Occipital lobe (tissue), 2 donors: ENCODE results near the gene CCSER1. TPM values are rescaled to one million over a fixed set of nuclear protein-coding genes. Genes with fewer than 3 reads are reported as not detected.

ENCODE experiments used
- DNase-seq: peaks from one replicate; lab custom pipeline; 2025; lab: John Stamatoyannopoulos, UW
- total RNA-seq: library from RNA; depleted of rRNA; stranded (reverse); fragments of >200 nt; gene quantifications from one replicate; pipeline ENCODE4 v1.2.3, GENCODE V29; 2014

CCSER1 gene
- total RNA-seq, 1 donor from 2014 or later, result 246 TPM

DNA sequence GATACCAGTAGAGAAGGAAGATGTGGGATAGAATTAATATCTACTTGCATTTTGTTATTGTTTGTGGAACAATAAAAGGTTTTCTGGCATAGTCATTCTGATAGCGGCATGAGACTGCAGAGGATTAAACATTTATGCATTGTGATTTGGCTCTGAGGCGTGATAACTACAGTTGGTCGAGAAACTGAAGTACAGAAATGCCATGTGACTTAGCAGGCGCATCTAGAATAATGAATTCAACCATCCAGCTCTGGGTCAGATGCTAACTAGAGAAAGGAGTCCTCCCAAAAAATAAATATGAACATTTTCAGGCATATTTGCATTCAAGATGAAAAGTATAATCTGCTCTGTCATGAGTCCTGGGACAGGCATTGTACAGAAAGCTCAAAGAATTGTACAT, 62.8 kb downstream of the CCSER1 start:
- no peak for DNase-seq

DNA sequence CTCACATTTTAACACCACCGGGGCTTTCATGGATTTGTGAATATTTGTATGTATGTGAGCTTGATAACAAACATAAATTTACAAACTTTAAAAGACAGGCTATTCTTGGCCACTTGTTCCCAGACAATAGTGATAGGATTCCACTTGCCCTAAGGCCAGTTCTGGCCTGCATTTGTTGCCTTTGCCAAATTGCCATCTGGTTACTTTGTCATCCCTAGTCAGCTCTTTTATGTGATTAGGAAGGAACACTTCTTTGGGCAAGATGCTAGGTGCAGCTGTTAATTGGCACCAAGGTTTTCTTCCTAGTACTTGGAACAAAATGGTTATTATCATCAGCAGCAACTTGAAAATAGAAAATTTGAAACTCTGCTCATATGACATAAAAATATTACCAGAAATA, 63.3 kb downstream of the CCSER1 start:
- DNase-seq, result no peak

DNA sequence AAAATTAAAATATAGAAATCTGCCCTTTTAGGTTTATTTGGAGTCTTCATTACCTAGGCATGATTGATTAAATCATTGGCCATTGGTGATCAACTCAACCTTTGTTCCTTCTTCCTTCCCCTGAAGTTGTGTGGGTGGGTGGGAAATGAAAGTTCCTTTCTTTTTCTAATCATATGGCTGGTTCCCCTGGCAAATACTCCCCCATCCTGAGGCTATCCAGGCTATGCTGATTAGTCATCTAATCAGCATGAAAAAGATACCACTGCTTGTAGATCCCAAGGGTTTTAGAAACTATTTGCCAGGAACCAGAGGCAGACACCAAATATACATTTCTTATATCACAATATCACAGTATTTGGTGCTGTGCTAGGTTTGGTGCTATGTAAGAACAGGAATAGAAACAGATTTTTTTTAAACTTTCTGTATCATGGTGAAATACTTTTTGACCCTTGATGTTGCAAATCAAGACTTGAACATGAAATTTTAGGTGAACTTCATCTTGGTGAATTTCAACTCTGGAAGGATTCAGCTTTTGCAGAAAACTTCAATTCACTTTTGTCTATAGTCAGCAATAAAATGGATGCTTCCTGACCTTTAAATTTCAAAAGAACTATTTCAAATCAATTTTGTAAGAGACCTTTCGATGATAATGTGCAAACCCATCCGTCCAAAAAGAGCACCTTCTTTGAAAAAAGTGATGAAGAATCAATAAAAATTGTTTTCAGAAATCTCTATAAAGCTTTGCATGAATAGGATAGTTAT, 71.1 kb downstream of the CCSER1 start:
- no peak for DNase-seq

DNA sequence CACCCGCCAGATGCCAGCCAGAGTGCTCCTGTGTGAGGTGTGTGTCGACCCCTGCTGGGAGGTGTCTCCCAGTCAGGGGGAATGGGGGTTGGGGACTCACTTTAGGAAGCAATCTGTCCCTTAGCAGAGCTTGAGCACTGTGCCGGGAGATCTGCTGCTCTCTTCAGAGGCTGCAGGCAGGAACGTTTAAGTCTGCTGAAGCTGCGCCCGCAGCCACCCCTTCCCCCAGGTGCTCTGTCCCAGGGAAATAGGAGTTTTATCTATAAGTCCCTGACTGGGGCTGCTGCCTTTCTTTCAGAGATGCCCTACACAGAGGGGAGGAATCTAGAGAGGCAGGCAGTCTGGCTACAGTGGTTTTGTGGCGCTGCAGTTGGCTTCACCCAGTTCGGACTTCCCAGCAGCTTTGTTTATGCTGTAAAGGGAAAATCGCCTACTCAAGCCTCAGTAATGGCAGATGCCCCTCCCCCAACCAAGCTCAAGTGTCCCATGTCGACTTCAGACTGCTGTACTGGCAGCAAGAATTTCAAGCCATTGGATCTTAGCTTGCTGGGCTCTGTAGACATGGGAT, 80.8 kb downstream of the CCSER1 start:
- no peak for DNase-seq

DNA sequence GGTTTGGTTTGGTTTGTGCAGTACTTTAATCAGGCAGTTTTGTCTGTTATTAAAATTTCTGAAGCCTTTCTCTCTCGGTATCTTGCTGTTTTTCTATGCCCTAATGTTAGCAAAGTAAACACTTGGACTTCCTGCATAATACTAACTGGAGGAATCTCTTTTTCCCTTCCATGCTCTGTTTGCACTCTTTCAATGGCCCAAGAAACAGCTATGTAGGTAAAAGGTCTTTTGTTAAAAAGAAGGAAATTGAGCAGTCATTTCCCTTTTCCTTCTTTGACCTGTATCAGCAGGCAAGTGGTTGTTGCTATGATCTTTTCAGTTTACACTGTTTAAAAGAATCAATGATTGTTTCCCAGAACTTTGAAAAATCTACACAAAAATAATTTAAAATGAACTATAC, 82.7 kb downstream of the CCSER1 start:
- no peak for DNase-seq

DNA sequence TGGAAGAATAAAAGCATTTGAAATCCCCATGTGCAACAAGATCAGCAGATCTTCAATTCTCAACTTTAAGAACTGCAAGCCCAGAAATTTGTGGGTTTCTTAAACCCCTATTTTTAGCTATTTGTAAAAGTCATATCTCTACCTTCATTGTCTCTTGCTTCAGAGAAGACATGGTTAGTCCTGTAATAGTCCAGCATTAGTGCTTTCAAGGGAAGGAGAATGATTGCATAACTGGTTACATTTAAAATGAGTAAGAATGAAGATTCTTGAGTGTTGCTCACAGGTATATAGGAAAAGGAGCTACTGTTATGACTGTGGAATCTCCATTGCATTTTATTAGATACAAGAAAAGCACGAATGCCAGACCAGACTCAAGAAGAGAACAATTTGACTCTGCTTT, 84.0 kb downstream of the CCSER1 start:
- no peak for DNase-seq

DNA sequence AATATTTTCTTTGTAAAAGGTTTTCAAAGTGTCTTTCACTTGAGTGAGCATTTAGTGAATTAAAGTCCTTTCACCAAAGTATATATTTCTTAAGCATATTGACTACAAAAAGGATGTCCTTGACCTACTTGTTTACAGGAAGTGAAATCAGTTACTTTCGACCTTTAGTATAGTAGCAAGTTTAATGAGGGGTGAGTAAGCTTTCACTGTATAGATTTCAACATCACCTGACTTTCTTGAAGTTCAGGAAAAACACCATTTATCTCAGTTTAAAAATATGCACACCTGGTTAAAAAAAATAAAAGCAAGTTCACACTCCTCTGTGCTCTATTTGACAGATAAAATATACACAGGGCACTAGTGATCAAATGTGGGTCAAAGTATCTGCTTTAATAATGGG, 88.1 kb downstream of the CCSER1 start:
- no peak for DNase-seq

DNA sequence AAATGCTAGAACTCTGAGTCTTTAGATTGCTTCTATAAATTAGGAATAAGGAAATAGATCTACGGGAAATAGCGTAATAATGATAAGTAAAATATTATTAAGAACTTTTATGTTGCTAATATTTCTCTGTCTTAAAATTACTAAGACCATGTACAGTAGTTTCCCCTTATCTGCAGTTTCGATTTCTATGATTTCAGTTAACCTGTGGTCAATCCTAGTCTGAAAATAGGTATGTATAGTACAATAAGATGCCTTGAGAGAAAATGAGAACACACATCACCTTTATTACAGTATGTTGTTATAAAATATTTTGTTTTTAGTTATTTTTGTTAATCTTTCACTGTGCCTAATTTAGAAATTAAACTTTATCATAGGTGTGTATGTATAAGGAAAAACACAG, 92.6 kb downstream of the CCSER1 start:
- DNase-seq, result no peak

DNA sequence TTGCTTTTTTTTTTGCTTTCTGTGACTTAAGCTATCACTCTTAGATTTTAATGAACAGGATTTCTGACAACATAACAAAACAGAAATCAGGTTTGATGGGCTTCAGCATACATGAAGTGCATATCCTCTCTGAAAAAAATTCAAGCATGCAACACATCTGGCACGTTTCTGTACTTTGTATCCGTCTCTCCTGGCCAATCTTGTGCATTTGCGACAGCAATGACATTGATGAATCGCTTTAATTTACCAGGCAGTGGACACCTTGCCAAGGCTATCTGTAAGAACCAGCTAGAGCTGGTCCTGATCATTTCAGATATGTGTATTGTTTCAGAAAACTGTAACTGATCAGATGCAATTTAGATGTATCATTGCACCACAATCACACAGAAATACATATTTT, 93.3 kb downstream of the CCSER1 start:
- DNase-seq, result no peak

DNA sequence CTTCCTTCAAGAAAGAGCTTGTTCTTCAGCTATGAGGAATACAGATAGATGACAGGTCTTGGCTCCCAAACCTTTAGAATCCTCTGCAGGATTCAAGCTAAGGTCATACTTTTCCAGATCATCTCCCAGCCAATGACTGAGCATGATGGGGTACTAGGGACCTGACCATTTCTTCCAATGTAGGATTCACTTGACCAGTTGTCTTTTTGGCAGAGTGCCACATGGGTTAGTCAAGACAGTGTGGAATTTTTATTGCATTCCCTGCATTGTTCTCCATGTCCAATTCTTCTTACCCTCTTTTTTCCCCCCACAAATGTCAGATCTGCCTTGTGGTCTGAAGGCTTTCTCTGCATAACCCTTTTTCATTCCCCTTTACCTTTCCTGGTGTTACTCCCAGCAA, 99.5 kb downstream of the CCSER1 start:
- no peak for DNase-seq

DNA sequence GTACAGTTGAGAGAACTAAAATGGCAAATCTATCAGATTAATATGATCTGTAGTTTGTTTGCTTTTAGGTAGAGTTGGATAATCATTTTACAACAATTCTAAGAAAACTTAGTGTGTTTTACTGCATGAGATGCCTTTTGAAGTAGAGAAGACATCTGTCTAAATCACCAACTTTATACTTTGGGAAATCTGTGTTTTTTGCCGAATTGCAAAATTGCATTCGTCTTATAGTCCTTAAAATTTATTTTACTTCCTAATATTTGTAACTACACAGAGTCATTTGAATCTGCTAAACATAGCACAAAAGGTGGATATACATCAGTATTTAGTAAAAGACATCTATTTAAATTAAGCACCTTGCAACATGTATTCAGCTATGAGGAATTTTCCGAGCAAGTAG, 100.0 kb downstream of the CCSER1 start:
- no peak for DNase-seq

DNA sequence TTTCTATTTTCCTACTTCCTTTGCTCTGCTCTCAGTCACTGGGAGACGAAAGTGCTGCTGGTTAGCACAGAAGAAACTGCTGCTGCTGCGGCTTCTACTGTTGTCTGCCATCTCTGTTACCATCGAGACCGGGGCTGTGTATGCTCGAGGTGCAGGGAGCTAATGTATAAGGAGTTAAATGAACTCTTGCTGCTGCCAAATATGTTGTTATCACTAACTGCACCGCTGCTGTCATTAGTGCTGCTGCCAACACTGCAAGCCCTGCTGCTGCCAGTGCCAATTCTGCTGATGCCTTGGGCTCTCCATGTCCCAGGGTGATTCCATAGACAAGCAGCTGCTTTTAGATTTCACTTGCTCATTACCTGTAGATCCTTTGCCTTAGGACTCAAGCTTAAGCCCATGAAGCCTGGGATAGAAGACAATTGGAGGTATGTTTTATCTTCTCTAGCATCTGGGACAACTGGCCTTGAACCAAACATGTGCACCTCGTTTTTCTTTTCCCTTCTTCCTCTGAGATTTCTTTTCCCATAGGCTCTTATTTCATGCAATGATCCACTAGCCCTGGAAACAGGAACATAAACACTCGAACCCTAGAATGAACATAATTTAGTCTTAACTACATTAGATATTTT, 107.8 kb downstream of the CCSER1 start:
- DNase-seq, result no peak

DNA sequence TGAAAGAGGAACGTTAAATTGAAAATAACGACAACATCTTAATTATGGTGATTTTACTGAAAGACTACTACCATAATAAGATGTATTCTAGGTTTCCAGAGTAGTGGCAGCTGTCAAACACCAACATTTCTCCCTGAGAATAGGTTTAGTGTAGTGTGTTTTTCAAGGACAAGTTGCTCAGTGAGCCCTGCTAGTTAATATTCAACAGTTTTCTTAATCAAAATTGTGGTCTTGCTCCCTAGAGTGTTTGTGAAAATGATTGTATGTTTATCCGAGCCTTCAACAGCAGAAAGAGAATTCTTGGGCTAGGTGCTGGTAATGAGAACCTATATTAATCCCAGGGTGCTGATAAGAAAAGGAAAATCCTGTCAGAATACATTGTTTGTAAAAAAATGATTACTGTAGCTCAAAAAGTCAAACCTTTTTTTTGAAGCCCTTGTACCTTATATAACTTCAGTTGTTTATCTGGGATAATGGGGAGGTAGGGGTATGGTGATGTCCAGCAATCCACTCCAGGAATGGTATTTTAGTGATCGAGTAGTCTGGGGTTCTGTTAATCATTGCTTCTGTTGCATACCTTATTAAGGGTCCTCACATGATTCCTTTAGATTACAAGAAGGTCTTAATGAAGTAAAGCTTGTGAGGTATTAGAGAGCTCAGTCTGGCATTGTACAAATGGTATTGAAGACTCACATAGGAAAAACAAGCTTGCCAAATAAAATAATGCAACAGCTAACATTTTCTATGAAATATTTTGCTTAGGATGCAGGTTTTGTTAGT, 110.7 kb downstream of the CCSER1 start:
- no peak for DNase-seq

DNA sequence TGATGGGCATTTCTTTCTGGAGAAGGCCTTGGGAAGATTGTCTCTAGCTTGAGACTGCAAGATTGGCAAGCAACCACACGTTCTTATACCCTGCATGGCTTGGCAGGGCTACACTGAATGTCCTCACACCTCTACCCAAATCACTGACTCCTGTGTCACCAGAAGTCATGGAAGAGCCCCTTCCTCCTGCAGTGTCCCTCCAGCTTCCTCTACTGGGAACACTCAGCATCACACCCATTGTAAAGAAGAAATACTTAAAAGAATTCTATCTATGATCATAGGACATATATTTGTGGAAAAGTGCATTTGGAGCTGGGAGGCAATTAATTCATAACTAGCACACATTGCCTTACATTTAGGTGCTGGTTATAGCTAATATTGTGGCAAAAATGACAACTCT, 113.1 kb downstream of the CCSER1 start:
- no peak for DNase-seq

DNA sequence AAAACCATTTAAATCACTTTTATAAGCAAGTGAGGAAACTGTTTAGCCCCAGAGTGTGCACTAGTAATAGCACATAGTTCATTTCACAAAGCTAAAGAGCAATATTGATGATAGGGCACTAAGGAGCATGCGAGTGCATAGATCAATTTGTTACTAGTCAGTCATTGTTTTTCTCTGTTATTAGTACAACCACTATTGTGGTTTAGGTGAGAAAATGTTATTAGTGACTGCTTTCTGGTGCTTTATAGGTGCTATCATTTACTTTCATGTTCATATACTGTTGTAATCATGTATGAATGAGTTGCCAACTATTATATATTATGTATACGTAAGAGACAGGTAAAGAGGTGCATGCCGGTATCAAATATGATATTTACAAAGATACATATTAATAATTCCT, 113.8 kb downstream of the CCSER1 start:
- DNase-seq, result no peak

DNA sequence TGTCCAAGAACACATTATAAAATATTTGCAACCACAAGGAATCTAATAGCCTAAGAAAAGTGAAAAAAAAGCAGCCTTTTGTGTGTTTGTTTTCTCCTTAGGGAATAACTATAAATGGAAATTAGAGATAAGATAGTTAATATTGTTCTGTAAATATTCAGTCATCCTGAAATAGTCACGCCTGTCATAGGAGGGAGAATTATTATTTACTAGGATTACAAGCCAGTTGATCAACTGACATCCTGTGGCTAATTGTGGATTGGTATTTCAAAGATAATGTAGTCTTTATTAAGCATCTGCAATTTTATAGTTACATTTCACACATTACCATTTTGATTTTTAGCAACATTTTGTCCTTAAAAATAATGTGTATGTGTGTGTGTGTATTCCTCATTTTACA, 118.6 kb downstream of the CCSER1 start:
- no peak for DNase-seq

DNA sequence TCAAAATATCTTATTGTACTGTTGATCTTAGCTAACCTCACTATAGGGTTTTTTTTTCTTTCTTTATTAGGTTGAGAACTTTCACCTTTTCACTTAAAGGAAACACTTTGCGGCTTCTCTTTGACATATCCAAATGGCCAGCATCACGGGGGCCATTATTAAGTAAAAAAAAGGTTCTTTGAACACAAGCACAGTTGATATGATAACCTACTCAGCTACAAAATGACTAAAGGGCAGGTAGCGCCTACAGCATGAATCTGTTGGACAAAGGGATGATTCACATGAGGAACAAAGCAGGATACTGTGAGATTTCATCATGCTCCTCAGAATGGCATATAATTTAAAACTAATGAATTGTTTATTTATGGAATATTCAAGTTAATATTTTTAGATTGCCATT, 119.6 kb downstream of the CCSER1 start:
- DNase-seq, result no peak

DNA sequence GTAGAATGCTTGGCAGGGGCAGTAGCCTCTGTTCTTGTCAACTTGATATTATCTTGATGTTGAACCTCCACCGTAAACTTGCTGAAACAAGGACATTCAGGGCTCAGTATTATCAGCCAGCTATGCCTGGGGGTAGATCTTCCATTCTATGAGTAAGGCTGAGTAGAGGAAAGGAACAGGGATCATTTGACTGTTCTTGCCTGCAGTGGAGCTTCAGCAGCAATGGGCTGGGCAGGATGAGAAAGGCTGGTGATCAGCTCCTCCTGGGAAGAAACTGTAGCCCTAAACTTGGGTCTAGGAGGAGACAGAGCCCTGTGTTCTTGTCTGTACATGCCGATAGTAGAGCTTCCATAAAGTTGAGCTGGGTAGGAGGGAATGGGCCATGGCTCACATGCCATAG, 127.2 kb downstream of the CCSER1 start:
- DNase-seq, result no peak

DNA sequence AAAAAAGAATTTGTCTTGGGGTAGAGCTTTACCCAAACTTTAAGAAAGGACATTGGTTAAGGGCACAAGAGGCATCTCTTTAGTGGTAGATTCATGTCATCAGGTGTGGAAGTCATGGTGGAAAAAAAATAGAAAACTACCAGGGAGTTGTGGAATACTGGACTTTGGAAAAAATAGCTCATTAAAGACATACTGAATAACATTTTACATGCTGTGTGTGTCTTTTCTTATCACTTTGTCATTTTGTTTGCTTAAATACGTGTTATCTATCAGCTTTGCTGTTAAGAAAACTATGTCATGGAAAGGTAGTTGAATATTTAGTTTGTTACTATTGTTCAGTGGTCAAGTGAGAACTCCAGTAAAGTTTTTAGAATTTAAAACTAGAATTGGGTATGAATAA, 147.0 kb downstream of the CCSER1 start:
- DNase-seq, result no peak

DNA sequence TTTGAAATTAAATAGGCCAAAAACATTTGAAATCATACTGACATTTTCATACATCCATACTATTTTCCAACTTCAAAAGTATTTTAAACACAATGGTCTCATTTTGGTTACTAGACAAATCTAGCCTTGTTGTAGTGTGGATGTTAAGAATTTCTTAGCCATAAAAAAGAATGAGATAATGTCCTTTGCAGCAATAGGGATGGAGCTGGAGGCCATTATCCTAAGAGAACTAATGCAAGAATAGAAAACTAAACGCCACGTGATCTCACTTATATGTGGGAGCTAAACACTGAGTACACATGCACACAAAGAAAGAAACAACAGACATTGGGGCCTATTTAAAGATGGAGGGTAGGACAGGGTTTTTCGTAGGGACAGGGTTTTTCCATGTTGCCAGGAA, 153.8 kb downstream of the CCSER1 start:
- no peak for DNase-seq

DNA sequence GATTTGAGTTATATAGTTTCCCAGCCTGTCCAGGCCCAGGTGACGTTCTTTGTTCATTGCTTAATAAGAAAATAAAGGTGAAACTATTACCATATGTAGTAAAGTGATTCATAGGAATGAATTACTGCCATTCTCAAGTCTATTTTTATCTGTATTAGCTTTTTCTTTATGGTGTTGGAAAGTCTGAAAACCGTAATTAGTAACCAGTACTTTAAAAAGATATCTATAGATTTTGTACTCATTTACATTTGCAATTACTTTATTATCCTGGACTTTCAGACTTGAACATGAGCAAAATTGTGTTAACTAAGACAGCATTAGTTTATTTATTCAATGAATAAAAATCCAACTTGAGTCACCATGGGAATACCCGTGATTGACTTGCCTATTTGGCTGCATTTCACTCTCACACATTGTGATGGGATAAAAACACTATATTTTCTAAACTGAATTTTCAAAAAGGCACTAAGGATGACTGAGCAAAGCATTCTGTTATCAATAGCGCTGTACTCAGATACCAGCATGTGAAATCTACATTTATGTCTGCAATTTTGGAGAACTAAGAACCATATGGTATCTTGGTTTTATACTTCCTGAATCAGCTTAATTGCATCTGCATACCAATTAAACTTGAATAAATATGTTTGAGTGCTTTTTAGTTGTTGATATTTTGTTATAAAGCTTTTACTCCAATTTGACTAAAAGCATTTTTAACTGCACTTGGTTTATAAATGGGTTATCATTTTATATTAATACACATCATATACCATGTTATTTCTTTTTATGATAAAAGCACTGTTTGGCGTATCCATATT, 154.6 kb downstream of the CCSER1 start:
- DNase-seq, result no peak

DNA sequence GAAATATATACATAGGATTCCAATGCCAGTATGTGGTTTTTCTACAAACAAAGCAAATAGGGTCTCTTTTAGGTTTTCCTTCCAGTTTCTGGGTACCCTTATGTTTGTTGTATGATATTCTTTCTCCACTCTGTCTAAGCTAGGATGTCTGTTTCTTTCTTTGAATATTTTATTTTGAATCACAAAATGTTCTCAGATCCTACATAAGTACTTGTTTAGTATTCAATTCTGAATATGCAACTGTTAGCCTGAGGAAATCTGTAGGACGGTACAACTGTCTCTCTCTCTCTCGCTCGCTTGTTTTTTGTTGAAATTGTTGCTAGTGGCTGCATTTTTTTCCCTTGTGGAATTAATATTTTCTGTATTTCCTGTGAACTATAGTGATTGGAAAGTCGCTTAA, 163.2 kb downstream of the CCSER1 start:
- DNase-seq, result no peak
